K562 (cell line): ENCODE measurements around the gene IL18RAP. TPM values are rescaled to one million over a fixed set of nuclear protein-coding genes. Genes with fewer than 3 reads are reported as not detected.

Source experiments
- ADNP ChIP-seq: fragments of 200-800 bp; sonication (Bioruptor generic); IDR thresholded peaks from 2 replicates; pipeline ENCODE4 v1.6.1; 2016; ENCODE audit warnings: missing genetic modification characterization, missing compliant biosample characterization
- ATF1 ChIP-seq, 2 experiments: fragments of 450-650 bp in 1 of 2; IDR thresholded peaks; 2 replicates each; pipeline ENCODE4 v1.6.1; 2016; ENCODE audit warnings: missing compliant biosample characterization in 1 of 2, missing genetic modification characterization in 1 of 2
- CBX8 ChIP-seq: fragments of 200-600 bp; sonication (generic); IDR thresholded peaks from 2 replicates; pipeline ENCODE4 v1.6.1; 2012; ENCODE audit warnings: borderline replicate concordance, mixed run types, low read depth, mild to moderate bottlenecking, moderate library complexity, mixed read lengths, low read length, control low read depth, inconsistent platforms; ENCODE audit not compliant: poor library complexity, severe bottlenecking; ENCODE audit errors: extremely low read depth
- FOXK2 ChIP-seq, 2 experiments: fragments of 450-650 bp; IDR thresholded peaks in 1 of 2; conservative IDR thresholded peaks in 1 of 2; 2 replicates each; pipeline ENCODE4 v1.6.1; 2016; ENCODE audit warnings: low read depth in 2 of 2, mild to moderate bottlenecking in 1 of 2
- GABPA ChIP-seq: fragments of 200-800 bp; sonication (Bioruptor generic); conservative IDR thresholded peaks from 2 replicates; pipeline ENCODE4 v1.6.1; 2016; ENCODE audit warnings: low read depth, missing genetic modification characterization, missing compliant biosample characterization
- POLR3G ChIP-seq: IDR thresholded peaks from 2 replicates; pipeline ENCODE4 v1.6.1; 2011; ENCODE audit not compliant: insufficient read length, insufficient replicate concordance; ENCODE audit errors: extremely low read depth
- RBBP5 ChIP-seq: fragments of 200-600 bp; sonication (generic); IDR thresholded peaks from 2 replicates; pipeline ENCODE4 v1.6.1; 2012; ENCODE audit warnings: borderline replicate concordance, mild to moderate bottlenecking, low read length, control low read depth, inconsistent platforms; ENCODE audit not compliant: insufficient read depth, poor library complexity, severe bottlenecking
- RBM14 ChIP-seq: fragments of 200-400 bp; formaldehyde crosslinking; IDR thresholded peaks from 2 replicates; pipeline ENCODE4 v1.6.1; 2018; ENCODE audit warnings: low read depth, mild to moderate bottlenecking, low read length, moderate library complexity, borderline replicate concordance; ENCODE audit not compliant: insufficient read depth
- SMARCA4 ChIP-seq: fragments of 450-650 bp; IDR thresholded peaks from 2 replicates; pipeline ENCODE4 v1.6.1; 2016
- TBL1XR1 ChIP-seq, 2 experiments: IDR thresholded peaks; 2 replicates each; pipeline ENCODE4 v1.6.1; 2012; ENCODE audit warnings: improper control_type of control experiment in 2 of 2, low read length in 2 of 2, mild to moderate bottlenecking in 1 of 2
- ZC3H4 ChIP-seq: sonication (generic); formaldehyde crosslinking; IDR thresholded peaks from 2 replicates; pipeline ENCODE4 v1.9.0; 2021; ENCODE audit warnings: missing genetic modification reagents, borderline replicate concordance
- ZKSCAN8 ChIP-seq: fragments of 200-800 bp; sonication (Bioruptor generic); IDR thresholded peaks from 2 replicates; pipeline ENCODE4 v1.6.1; 2016; ENCODE audit warnings: missing genetic modification characterization, missing compliant biosample characterization
- polyA plus RNA-seq, 8 experiments: library from polyadenylated mRNA; depleted of rRNA in 4 of 8; stranded (reverse) in 5 of 8; unstranded in 3 of 8; fragments of >200 nt; fragmentation: Nextera tagmentation in 2 of 8; fragmentation: Illumina TruSeq in 1 of 8; extraction: Ambion mirVana in 2 of 8; extraction: Trizol in 1 of 8; gene quantifications; 2 replicates each; pipeline versions ENCODE4 v1.2.1 to v1.2.3, GENCODE V29; 2011 to 2014; ENCODE audit warnings: inconsistent platforms in 1 of 8, missing spikeins in 1 of 8
- total RNA-seq, 7 experiments: library from RNA; depleted of rRNA in 6 of 7; stranded (reverse); fragments of >200 nt in 6 of 7; fragmentation: Illumina TruSeq in 2 of 7; extraction: Trizol in 2 of 7; gene quantifications; 2 replicates each; pipeline versions ENCODE4 v1.2.1 to v1.2.3, GENCODE V29; 2011 to 2021; ENCODE audit warnings: low replicate concordance in 1 of 7
- TF ChIP-seq, protein P1 (sequence below): fragments of 450-650 bp; IDR thresholded peaks from 2 replicates; pipeline ENCODE4 v1.7.0; 2016; ENCODE audit warnings: borderline replicate concordance
- TF ChIP-seq, protein P2 (sequence below): fragments of 450-650 bp; IDR thresholded peaks from 2 replicates; pipeline ENCODE4 v1.6.1; 2016
- TF ChIP-seq, protein P3 (sequence below): sonication (generic); formaldehyde crosslinking; IDR thresholded peaks from 2 replicates; pipeline ENCODE4 v1.8.0; 2022; ENCODE audit warnings: mild to moderate bottlenecking, missing genetic modification reagents

Gene IL18RAP
- total and polyA plus RNA-seq, 9 of the 15 experiments (the other 6 are each of a cell fraction or from before 2014, with no cell fraction given): 1.1 to 20.5 (median 5.8) TPM

DNA sequence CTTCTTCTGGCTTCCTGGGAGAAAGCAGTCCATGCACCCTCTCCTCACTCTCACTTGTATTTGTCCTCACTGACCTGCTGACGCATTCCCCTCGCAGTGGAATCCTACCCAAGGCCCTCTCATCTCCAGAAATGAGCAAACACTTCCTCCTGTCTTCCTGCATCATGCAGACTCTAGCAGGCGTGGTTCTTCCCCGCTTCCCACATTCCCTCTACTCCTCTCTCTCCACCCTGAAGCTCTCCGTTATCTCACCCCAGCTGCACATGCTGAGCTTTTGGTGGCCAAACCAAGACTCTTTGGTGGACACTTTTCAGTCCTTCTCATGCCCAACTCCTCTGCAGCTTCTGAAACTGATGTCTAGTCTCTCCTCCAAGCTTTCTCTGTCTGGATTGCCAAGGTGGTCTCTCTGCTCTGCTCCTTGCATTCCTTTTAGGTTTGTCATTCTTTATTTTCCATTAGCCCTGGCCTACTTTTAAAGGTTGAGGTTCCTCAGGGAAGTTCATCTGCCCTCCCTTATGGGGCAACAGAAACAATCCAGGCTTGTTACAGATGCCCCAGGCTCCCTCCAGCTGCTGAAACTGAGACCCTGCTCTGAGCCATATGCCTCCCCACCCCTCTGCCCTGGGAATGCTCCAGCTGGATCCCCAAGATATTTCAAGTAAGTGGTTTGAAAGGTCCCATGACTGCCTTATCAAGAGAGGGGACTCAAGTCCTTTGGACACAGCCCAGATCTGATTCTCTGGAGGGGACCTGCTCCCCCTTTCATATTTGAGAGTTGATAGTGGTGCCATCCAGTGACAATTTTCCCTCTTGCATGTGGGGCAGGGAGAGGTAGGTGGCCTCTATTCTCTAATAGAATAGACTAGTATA lies 835 bp upstream of the IL18RAP start (continued):
- TF ChIP-seq FOXK2 (conservative IDR thresholded peaks at IDR 0.05 in 1 of 2, IDR thresholded peaks at IDR 0.05 in 1 of 2; ENCODE audit: low read depth in 2 of 2): no peak
- TF ChIP-seq, protein P1, sequence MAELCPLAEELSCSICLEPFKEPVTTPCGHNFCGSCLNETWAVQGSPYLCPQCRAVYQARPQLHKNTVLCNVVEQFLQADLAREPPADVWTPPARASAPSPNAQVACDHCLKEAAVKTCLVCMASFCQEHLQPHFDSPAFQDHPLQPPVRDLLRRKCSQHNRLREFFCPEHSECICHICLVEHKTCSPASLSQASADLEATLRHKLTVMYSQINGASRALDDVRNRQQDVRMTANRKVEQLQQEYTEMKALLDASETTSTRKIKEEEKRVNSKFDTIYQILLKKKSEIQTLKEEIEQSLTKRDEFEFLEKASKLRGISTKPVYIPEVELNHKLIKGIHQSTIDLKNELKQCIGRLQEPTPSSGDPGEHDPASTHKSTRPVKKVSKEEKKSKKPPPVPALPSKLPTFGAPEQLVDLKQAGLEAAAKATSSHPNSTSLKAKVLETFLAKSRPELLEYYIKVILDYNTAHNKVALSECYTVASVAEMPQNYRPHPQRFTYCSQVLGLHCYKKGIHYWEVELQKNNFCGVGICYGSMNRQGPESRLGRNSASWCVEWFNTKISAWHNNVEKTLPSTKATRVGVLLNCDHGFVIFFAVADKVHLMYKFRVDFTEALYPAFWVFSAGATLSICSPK: no peak
- TF ChIP-seq ZKSCAN8 (CRISPR knock-in tag): peak; percentile 55; the same call in 1 of the 2 replicates
- TF ChIP-seq CBX8: no peak
- no peak for TF ChIP-seq POLR3G
- TF ChIP-seq TBL1XR1 (IDR thresholded peaks at IDR 0.05; ENCODE audit: low read length in 2 of 2): 0 out of 4 replicates have a peak, but pooled peaks of 1 of the 2 experiments have one; percentile 18
- TF ChIP-seq SMARCA4: peak; percentile 70; the same call in 1 of the 2 replicates
- TF ChIP-seq ADNP (tag): no peak
- TF ChIP-seq GABPA (tag): no peak
- no peak for TF ChIP-seq ZC3H4 (CRISPR knock-in tag)
- no peak for TF ChIP-seq RBBP5
- TF ChIP-seq, protein P2, sequence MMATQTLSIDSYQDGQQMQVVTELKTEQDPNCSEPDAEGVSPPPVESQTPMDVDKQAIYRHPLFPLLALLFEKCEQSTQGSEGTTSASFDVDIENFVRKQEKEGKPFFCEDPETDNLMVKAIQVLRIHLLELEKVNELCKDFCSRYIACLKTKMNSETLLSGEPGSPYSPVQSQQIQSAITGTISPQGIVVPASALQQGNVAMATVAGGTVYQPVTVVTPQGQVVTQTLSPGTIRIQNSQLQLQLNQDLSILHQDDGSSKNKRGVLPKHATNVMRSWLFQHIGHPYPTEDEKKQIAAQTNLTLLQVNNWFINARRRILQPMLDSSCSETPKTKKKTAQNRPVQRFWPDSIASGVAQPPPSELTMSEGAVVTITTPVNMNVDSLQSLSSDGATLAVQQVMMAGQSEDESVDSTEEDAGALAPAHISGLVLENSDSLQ: no peak
- TF ChIP-seq, protein P3, sequence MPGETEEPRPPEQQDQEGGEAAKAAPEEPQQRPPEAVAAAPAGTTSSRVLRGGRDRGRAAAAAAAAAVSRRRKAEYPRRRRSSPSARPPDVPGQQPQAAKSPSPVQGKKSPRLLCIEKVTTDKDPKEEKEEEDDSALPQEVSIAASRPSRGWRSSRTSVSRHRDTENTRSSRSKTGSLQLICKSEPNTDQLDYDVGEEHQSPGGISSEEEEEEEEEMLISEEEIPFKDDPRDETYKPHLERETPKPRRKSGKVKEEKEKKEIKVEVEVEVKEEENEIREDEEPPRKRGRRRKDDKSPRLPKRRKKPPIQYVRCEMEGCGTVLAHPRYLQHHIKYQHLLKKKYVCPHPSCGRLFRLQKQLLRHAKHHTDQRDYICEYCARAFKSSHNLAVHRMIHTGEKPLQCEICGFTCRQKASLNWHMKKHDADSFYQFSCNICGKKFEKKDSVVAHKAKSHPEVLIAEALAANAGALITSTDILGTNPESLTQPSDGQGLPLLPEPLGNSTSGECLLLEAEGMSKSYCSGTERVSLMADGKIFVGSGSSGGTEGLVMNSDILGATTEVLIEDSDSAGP (CRISPR knock-in tag): no peak
- no peak for TF ChIP-seq RBM14
- TF ChIP-seq ATF1 (CRISPR knock-in tag; IDR thresholded peaks at IDR 0.05): no peak
- TF ChIP-seq ATF1 (tag; IDR thresholded peaks at IDR 0.05): no peak
